Measurements from ENCODE around the gene BTBD16. TPM values are rescaled to one million over a fixed set of nuclear protein-coding genes. Genes with fewer than 3 reads are reported as not detected.

BTBD16 gene
- total and polyA plus RNA-seq, 4 experiments from 2014 or later: 0.09 TPM; not detected in 3

- DNase-seq: no peak
- no peak overlapping the region for H3K27ac Mint-ChIP-seq
These were observed 38.3 kb upstream of the BTBD16 start for GRCh38 chr10:122232769-122233168.

DNA sequence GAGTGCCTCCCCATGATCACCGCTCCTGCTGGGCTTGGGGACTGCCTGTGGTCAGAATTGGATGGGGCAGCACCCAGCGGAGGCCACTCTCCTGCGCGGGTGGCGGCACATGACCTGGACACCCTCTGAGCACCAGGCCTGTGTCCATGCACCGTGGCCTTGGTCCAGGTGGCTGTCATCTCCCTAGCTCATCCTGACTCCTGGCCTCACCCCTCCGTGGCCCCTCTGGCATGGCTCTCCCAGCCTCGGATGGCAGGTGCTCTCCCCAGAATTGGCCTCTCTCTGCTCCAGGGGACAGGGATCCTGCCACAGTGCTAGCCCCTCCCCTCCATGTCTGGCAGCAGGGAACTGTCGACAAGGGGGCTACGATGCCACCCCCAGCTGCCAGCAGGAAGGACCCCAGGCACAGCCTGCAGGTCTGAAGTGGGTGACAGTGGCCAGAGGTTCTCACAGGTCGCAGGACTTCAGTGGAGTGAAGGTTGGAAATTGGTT, 37.2 kb upstream of the BTBD16 start:
- Mint-ChIP-seq H3K27me3 (peaks cover 2 to 3% of the 10 kb centered on the region in 2 donors), H3K4me3 (no peak overlapping the region), H3K9me3 (no peaks in the 10 kb centered on the region), H3K27ac (no peak overlapping the region), H3K36me3 (no peaks in the 10 kb centered on the region), H3K4me1 (no peaks in the 10 kb centered on the region)
- ChIA-PET POLR2A (ENCODE audit: partially characterized antibody) (no interaction called here), CTCF (ENCODE audit: partially characterized antibody) (no interaction called here)
- no peak overlapping the region for H3K27ac ChIP-seq (ENCODE audit: low read depth, low read length)
- no peaks in the 10 kb centered on the region for H3K27me3 ChIP-seq (ENCODE audit: insufficient read depth, low read length)
- H3K4me3 ChIP-seq (ENCODE audit: low read length in 2 of 2): no peak overlapping the region
- intact Hi-C loops (cut with micrococcal nuclease): no loop called here
- H3K4me1 ChIP-seq (ENCODE audit: insufficient read depth, low read length): no peaks in the 10 kb centered on the region
- H3K36me3 ChIP-seq (ENCODE audit: insufficient read depth, low read length): no peaks in the 10 kb centered on the region
- no peak for DNase-seq
- no peaks in the 10 kb centered on the region for H3K9me3 ChIP-seq (ENCODE audit: control insufficient read depth in 1 of 2, low read length in 2 of 2)

More at GRCh38 chr10:122232769-122233168, 38.3 kb upstream of the BTBD16 start:
- Histone ChIP-seq H3K4me3 (ENCODE audit: low read length in 2 of 2) (no peak overlapping the region), H3K9me3 (ENCODE audit: control insufficient read depth in 1 of 2, low read length in 2 of 2) (no peaks in the 10 kb centered on the region), H3K27me3 (ENCODE audit: insufficient read depth, low read length) (no peaks in the 10 kb centered on the region), H3K36me3 (ENCODE audit: insufficient read depth, low read length) (no peaks in the 10 kb centered on the region), H3K4me1 (ENCODE audit: insufficient read depth, low read length) (no peaks in the 10 kb centered on the region), H3K27ac (ENCODE audit: low read depth, low read length) (no peak overlapping the region)
- Mint-ChIP-seq H3K4me3 (no peak overlapping the region), H3K27me3 (peaks cover 2 to 5% of the 10 kb centered on the region in 2 donors), H3K9me3 (no peaks in the 10 kb centered on the region), H3K36me3 (no peaks in the 10 kb centered on the region), H3K4me1 (no peaks in the 10 kb centered on the region)
- ChIA-PET POLR2A (ENCODE audit: partially characterized antibody) (no interaction called here), CTCF (ENCODE audit: partially characterized antibody) (no interaction called here)
- intact Hi-C loops (cut with micrococcal nuclease): no loop called here

DNA sequence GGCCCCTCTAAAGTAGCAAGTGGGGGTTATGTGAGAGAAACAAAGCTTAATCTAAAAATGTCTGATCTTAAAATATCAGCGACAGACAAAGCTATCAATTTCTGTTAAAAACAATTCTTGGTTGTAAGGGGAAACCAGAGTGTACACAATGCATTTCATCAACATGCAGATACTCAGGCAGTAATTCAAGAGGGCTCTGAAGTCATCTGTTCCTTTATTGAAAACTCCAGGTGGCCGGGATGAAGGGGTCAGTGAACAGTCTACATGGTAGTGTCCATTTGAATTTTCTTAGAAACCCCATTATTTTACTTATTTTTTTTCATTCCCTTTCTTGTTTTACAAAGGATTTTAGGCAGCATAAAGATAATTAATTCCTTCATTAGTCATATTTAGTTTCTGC, 36.7 kb upstream of the BTBD16 start:
- no peaks in the 10 kb centered on the region for H3K36me3 ChIP-seq (ENCODE audit: insufficient read depth, low read length)
- H3K36me3 Mint-ChIP-seq: no peaks in the 10 kb centered on the region
- DNase-seq: no peak
- no peak overlapping the region for H3K4me3 Mint-ChIP-seq
- H3K9me3 ChIP-seq (ENCODE audit: control insufficient read depth in 1 of 2, low read length in 2 of 2): no peaks in the 10 kb centered on the region
- H3K27ac ChIP-seq (ENCODE audit: low read depth, low read length): no peak overlapping the region
- intact Hi-C loops (cut with micrococcal nuclease): no loop called here
- H3K27me3 Mint-ChIP-seq: peaks cover 2 to 3% of the 10 kb centered on the region in 2 donors
- H3K27me3 ChIP-seq (ENCODE audit: insufficient read depth, low read length): no peaks in the 10 kb centered on the region
- H3K27ac Mint-ChIP-seq: no peak overlapping the region
- ChIA-PET POLR2A (ENCODE audit: partially characterized antibody) (no interaction called here), CTCF (ENCODE audit: partially characterized antibody) (no interaction called here)
- peaks cover 0 to under 1% (median 0%) of the 10 kb centered on the region in 8 donors for H3K9me3 Mint-ChIP-seq
- H3K4me1 Mint-ChIP-seq: no peaks in the 10 kb centered on the region
- H3K4me1 ChIP-seq (ENCODE audit: insufficient read depth, low read length): no peaks in the 10 kb centered on the region
- H3K4me3 ChIP-seq (ENCODE audit: low read length in 2 of 2): no peak overlapping the region

GRCh38 chr10:122236690-122237306, 34.3 kb upstream of the BTBD16 start:
- peaks cover 0 to 1% (median 0%) of the 10 kb centered on the region in 8 donors for H3K9me3 Mint-ChIP-seq
- H3K36me3 Mint-ChIP-seq: no peaks in the 10 kb centered on the region
- Histone ChIP-seq H3K36me3 (ENCODE audit: insufficient read depth, low read length) (no peaks in the 10 kb centered on the region), H3K27me3 (ENCODE audit: insufficient read depth, low read length) (no peaks in the 10 kb centered on the region), H3K4me3 (ENCODE audit: low read length in 2 of 2) (no peak overlapping the region), H3K9me3 (ENCODE audit: control insufficient read depth in 1 of 2, low read length in 2 of 2) (no peaks in the 10 kb centered on the region), H3K4me1 (ENCODE audit: insufficient read depth, low read length) (no peaks in the 10 kb centered on the region), H3K27ac (ENCODE audit: low read depth, low read length) (no peak overlapping the region)
- H3K4me1 Mint-ChIP-seq: no peaks in the 10 kb centered on the region
- DNase-seq: no peak
- peaks cover 0 to 5% of the 10 kb centered on the region in 2 donors for H3K27me3 Mint-ChIP-seq
- H3K27ac Mint-ChIP-seq: no peak overlapping the region
- H3K4me3 Mint-ChIP-seq: no peak overlapping the region
- intact Hi-C loops (cut with micrococcal nuclease): no loop called here
- POLR2A ChIA-PET (ENCODE audit: partially characterized antibody): no interaction called here
- CTCF ChIA-PET (ENCODE audit: partially characterized antibody): no interaction called here

- intact Hi-C loops (cut with micrococcal nuclease): no loop called here
- no peak for DNase-seq
- H3K9me3 Mint-ChIP-seq: peaks cover 0 to 1% (median 0%) of the 10 kb centered on the region in 8 donors
- Histone ChIP-seq H3K27me3 (ENCODE audit: insufficient read depth, low read length) (no peaks in the 10 kb centered on the region), H3K4me3 (ENCODE audit: low read length in 2 of 2) (no peak overlapping the region), H3K27ac (ENCODE audit: low read depth, low read length) (no peak overlapping the region), H3K36me3 (ENCODE audit: insufficient read depth, low read length) (no peaks in the 10 kb centered on the region), H3K4me1 (ENCODE audit: insufficient read depth, low read length) (no peaks in the 10 kb centered on the region), H3K9me3 (ENCODE audit: control insufficient read depth in 1 of 2, low read length in 2 of 2) (no peaks in the 10 kb centered on the region)
- POLR2A ChIA-PET (ENCODE audit: partially characterized antibody): no interaction called here
- H3K36me3 Mint-ChIP-seq: no peaks in the 10 kb centered on the region
- CTCF ChIA-PET (ENCODE audit: partially characterized antibody): no interaction called here
- no peak overlapping the region for H3K4me3 Mint-ChIP-seq
- peaks cover 0 to 5% of the 10 kb centered on the region in 2 donors for H3K27me3 Mint-ChIP-seq
- no peak overlapping the region for H3K27ac Mint-ChIP-seq
- no peaks in the 10 kb centered on the region for H3K4me1 Mint-ChIP-seq
These were observed 33.6 kb upstream of the BTBD16 start for GRCh38 chr10:122237331-122237990.

- no peaks in the 10 kb centered on the region for H3K9me3 ChIP-seq (ENCODE audit: control insufficient read depth in 1 of 2, low read length in 2 of 2)
- H3K36me3 Mint-ChIP-seq: no peaks in the 10 kb centered on the region
- peaks cover 0 to 3% of the 10 kb centered on the region in 2 donors for H3K27me3 Mint-ChIP-seq
- H3K4me1 Mint-ChIP-seq: no peaks in the 10 kb centered on the region
- H3K27ac Mint-ChIP-seq: no peak overlapping the region
- H3K9me3 Mint-ChIP-seq: peaks cover 0 to 1% (median 0%) of the 10 kb centered on the region in 8 donors
- H3K4me3 Mint-ChIP-seq: no peak overlapping the region
- intact Hi-C loops (cut with micrococcal nuclease): no loop called here
- no peak overlapping the region for H3K27ac ChIP-seq (ENCODE audit: low read depth, low read length)
- H3K4me1 ChIP-seq (ENCODE audit: insufficient read depth, low read length): no peaks in the 10 kb centered on the region
- no peaks in the 10 kb centered on the region for H3K27me3 ChIP-seq (ENCODE audit: insufficient read depth, low read length)
- no peaks in the 10 kb centered on the region for H3K36me3 ChIP-seq (ENCODE audit: insufficient read depth, low read length)
- CTCF ChIA-PET (ENCODE audit: partially characterized antibody): no interaction called here
- DNase-seq: no peak
- no peak overlapping the region for H3K4me3 ChIP-seq (ENCODE audit: low read length in 2 of 2)
- POLR2A ChIA-PET (ENCODE audit: partially characterized antibody): no interaction called here
These were observed 31.4 kb upstream of the BTBD16 start for GRCh38 chr10:122239578-122240257.

DNA sequence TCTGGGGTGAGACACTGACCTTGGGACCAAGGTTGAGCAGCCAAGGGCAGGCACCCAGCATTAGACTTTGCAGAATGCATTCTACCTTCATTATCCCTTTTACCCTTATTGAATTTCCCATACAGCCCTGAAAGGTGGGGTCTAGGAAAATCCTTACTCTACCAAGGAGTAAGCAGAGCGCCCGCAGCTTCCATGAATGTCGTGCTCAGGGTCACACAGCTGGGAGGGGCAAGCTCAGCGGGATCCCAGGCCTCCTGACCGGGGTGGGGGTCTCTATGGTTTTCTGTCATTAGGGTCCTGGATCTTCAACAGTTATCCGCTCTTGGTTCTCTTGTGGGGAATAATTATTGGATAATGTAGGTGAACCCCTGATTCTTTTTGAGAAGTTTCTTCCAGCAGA, 30.7 kb upstream of the BTBD16 start:
- Histone ChIP-seq H3K27me3 (ENCODE audit: insufficient read depth, low read length) (no peaks in the 10 kb centered on the region), H3K36me3 (ENCODE audit: insufficient read depth, low read length) (no peaks in the 10 kb centered on the region), H3K4me3 (ENCODE audit: low read length in 2 of 2) (no peak overlapping the region), H3K27ac (ENCODE audit: low read depth, low read length) (no peak overlapping the region), H3K4me1 (ENCODE audit: insufficient read depth, low read length) (no peaks in the 10 kb centered on the region), H3K9me3 (ENCODE audit: control insufficient read depth in 1 of 2, low read length in 2 of 2) (no peaks in the 10 kb centered on the region)
- ChIA-PET CTCF (ENCODE audit: partially characterized antibody) (no interaction called here), POLR2A (ENCODE audit: partially characterized antibody) (no interaction called here)
- Mint-ChIP-seq H3K27me3 (peaks cover 0 to 3% of the 10 kb centered on the region in 2 donors), H3K9me3 (peaks cover 0 to 1% (median 0%) of the 10 kb centered on the region in 8 donors), H3K4me1 (no peaks in the 10 kb centered on the region), H3K36me3 (no peaks in the 10 kb centered on the region), H3K4me3 (no peak overlapping the region), H3K27ac (no peak overlapping the region)
- intact Hi-C loops (cut with micrococcal nuclease): no loop called here
- DNase-seq: no peak
